HCT116 (cell line): ENCODE data around the gene ZNF837. TPM values are rescaled to one million over a fixed set of nuclear protein-coding genes. Genes with fewer than 3 reads are reported as not detected.
"Not testable (repeated sequence)": the region's sequence is repeated elsewhere in the genome, so short reads cannot be mapped to it uniquely, and the experiment has no call there.

Experiments used
- ATAC-seq: fragments of 200-7000 bp; cut with Tn5 transposase; 2 replicates; pipeline ENCODE4 v1.9.1; 2020; ENCODE audit warnings: mild to moderate bottlenecking, moderate library complexity
- BruUV-seq: library from RNA; stranded (reverse); fragments of 400-500 nt; replicated peaks from 2 replicates; lab custom pipeline; 2021; lab: Mats Ljungman, UMichigan
- CTCF ChIA-PET: fragments of 300-600 bp; sonication (Branson Sonifier 250); formaldehyde crosslinking; loops from one replicate; lab custom pipeline; 2021; ENCODE audit warnings: antibody characterized with exemption; lab: Charles Lee
- POLR2A ChIA-PET: fragments of 300-600, 350-600 bp; sonication (Branson Sonifier 250); formaldehyde crosslinking; loops from one replicate; lab custom pipeline; 2021; ENCODE audit warnings: antibody characterized with exemption; lab: Charles Lee
- RAD21 ChIA-PET, 2 experiments: fragments of 300-600 bp; sonication (Branson Sonifier 250); formaldehyde crosslinking; loops; one replicate each; lab custom pipeline; 2023; ENCODE audit warnings: low total read pairs in 2 of 2; ENCODE audit not compliant: uncharacterized antibody in 2 of 2, unreplicated experiment in 2 of 2, low non-redundant PET in 1 of 2; lab: Charles Lee
- DNase-seq: peaks from one replicate; pipeline ENCODE4 v3.0.0-alpha.2; 2010; ENCODE audit warnings: low read depth, low spot score
- H2AFZ ChIP-seq: fragments of 200-600 bp; shearing (Covaris generic), sonication (generic); 2 replicates; pipeline ENCODE4 v1.6.1; 2017; ENCODE audit warnings: low read depth, mixed run types, mixed read lengths, antibody characterized with exemption, low read length; ENCODE audit not compliant: poor library complexity, severe bottlenecking
- H3K27ac ChIP-seq: 2 replicates; pipeline ENCODE4 v1.5.1; 2012; ENCODE audit warnings: low read depth, low read length
- H3K27me3 ChIP-seq: fragments of 200-600 bp; sonication (generic); 2 replicates; pipeline ENCODE4 v1.6.1; 2016; ENCODE audit warnings: mixed run types, low read length, mixed read lengths; ENCODE audit not compliant: insufficient read depth
- H3K36me3 ChIP-seq, 2 experiments: fragments of 200-500 bp in 1 of 2; fragments of 200-600 bp in 1 of 2; sonication (Bioruptor generic) in 1 of 2; sonication (generic) in 1 of 2; 2 replicates each; pipeline versions ENCODE4 v1.5.1 to v1.6.1; 2014 to 2016; ENCODE audit warnings: low read length in 2 of 2, inconsistent platforms in 1 of 2, mixed read lengths in 1 of 2, mixed run types in 1 of 2; ENCODE audit not compliant: insufficient read depth in 2 of 2, control insufficient read depth in 1 of 2
- H3K4me1 ChIP-seq, 2 experiments: fragments of 200-600 bp in 1 of 2; sonication (generic) in 1 of 2; 2 replicates each; pipeline versions ENCODE4 v1.5.1 to v1.6.1; 2012 to 2017; ENCODE audit warnings: low read length in 2 of 2, inconsistent platforms in 1 of 2, mild to moderate bottlenecking in 1 of 2, mixed read lengths in 1 of 2, mixed run types in 1 of 2, moderate library complexity in 1 of 2; ENCODE audit not compliant: insufficient read depth in 2 of 2, control insufficient read depth in 1 of 2
- H3K4me2 ChIP-seq: fragments of 200-600 bp; sonication (generic); 2 replicates; pipeline ENCODE4 v1.6.1; 2017; ENCODE audit warnings: mixed run types, low read length, mixed read lengths
- H3K4me3 ChIP-seq, 2 experiments: fragments of 200-600 bp in 1 of 2; sonication (generic) in 1 of 2; replicated peaks in 1 of 2; 2 replicates each; pipeline ENCODE4 v1.5.1; 2011 to 2016; ENCODE audit warnings: low read length in 2 of 2, control low read depth in 1 of 2, low read depth in 1 of 2, mild to moderate bottlenecking in 1 of 2, mixed read lengths in 1 of 2, mixed run types in 1 of 2
- H3K79me2 ChIP-seq: fragments of 200-600 bp; sonication (generic); 2 replicates; pipeline ENCODE4 v1.6.1; 2017; ENCODE audit warnings: mild to moderate bottlenecking, mixed run types, low read length, moderate library complexity, mixed read lengths; ENCODE audit not compliant: insufficient read depth
- H3K9ac ChIP-seq: fragments of 200-600 bp; sonication (generic); 2 replicates; pipeline ENCODE4 v1.6.1; 2016; ENCODE audit warnings: low read length, mixed read lengths
- H3K9me2 ChIP-seq: fragments of 200-600 bp; sonication (generic), shearing (Covaris generic); 2 replicates; pipeline ENCODE4 v1.6.1; 2017; ENCODE audit warnings: mixed run types, mild to moderate bottlenecking, moderate library complexity; ENCODE audit not compliant: insufficient read depth
- H3K9me3 ChIP-seq, 2 experiments: fragments of 200-500 bp in 1 of 2; fragments of 200-600 bp in 1 of 2; sonication (Bioruptor generic) in 1 of 2; sonication (generic) in 1 of 2; 2 replicates each; pipeline ENCODE4 v1.6.1; 2014 to 2017; ENCODE audit warnings: low read length in 2 of 2, mixed read lengths in 2 of 2, inconsistent platforms in 1 of 2, low read depth in 1 of 2, mild to moderate bottlenecking in 1 of 2, mixed run types in 1 of 2, moderate library complexity in 1 of 2; ENCODE audit not compliant: control insufficient read depth in 1 of 2, insufficient read depth in 1 of 2
- H4K20me1 ChIP-seq: fragments of 200-600 bp; sonication (generic), shearing (Covaris generic); 2 replicates; pipeline ENCODE4 v1.6.1; 2017; ENCODE audit warnings: mixed run types, mild to moderate bottlenecking, moderate library complexity; ENCODE audit not compliant: insufficient read depth
- CEBPB ChIP-seq: IDR thresholded peaks from 2 replicates; pipeline ENCODE4 v1.6.1; 2012; ENCODE audit warnings: low read depth
- ELF1 ChIP-seq: IDR thresholded peaks from 2 replicates; pipeline ENCODE4 v1.6.1; 2012; ENCODE audit warnings: low read depth, borderline replicate concordance
- FOSL1 ChIP-seq: IDR thresholded peaks from 2 replicates; pipeline ENCODE4 v1.6.1; 2012; ENCODE audit warnings: low read depth
- JUND ChIP-seq: IDR thresholded peaks from 2 replicates; pipeline ENCODE4 v1.6.1; 2012
- MAX ChIP-seq: IDR thresholded peaks from 2 replicates; pipeline ENCODE4 v1.6.1; 2012
- POLR2A ChIP-seq: IDR thresholded peaks from 2 replicates; pipeline ENCODE4 v1.7.0; 2011; ENCODE audit warnings: borderline replicate concordance; ENCODE audit not compliant: insufficient read depth, insufficient read length; ENCODE audit errors: extremely low read depth
- POLR2AphosphoS5 ChIP-seq: IDR thresholded peaks from 2 replicates; pipeline ENCODE4 v1.6.1; 2011; ENCODE audit warnings: mild to moderate bottlenecking, low read depth, low read length, moderate library complexity
- RAD21 ChIP-seq: IDR thresholded peaks from 2 replicates; pipeline ENCODE4 v1.6.1; 2012; ENCODE audit warnings: low read depth, mild to moderate bottlenecking
- SIN3A ChIP-seq: IDR thresholded peaks from 2 replicates; pipeline ENCODE4 v1.6.1; 2012; ENCODE audit warnings: low read depth
- SP1 ChIP-seq: IDR thresholded peaks from 2 replicates; pipeline ENCODE4 v1.6.1; 2012; ENCODE audit warnings: low read depth
- SRF ChIP-seq: IDR thresholded peaks from 2 replicates; pipeline ENCODE4 v1.6.1; 2012; ENCODE audit warnings: low read depth
- TCF7L2 ChIP-seq: IDR thresholded peaks from 2 replicates; pipeline ENCODE4 v1.7.0; 2011; ENCODE audit warnings: borderline replicate concordance, inconsistent platforms; ENCODE audit not compliant: insufficient read depth, insufficient read length; ENCODE audit errors: extremely low read depth
- ZFX ChIP-seq: fragments of 450-650 bp; IDR thresholded peaks from 2 replicates; pipeline ENCODE4 v1.6.1; 2017
- ZNF274 ChIP-seq: fragments of 200-500 bp; sonication (Bioruptor generic); IDR thresholded peaks from 2 replicates; pipeline ENCODE4 v1.6.1; 2014; ENCODE audit warnings: mild to moderate bottlenecking, low read depth, low read length, inconsistent platforms
- intact Hi-C: fragments of 100-400 bp; cut with micrococcal nuclease; formaldehyde crosslinking; loops from 2 replicates; pipeline ENCODE4 v1.10.0; 2022
- total RNA-seq: library from RNA; stranded (reverse); gene quantifications from one replicate; pipeline ENCODE4 v1.2.1, GENCODE V29; 2021; ENCODE audit not compliant: unreplicated experiment
- TF ChIP-seq, protein P1 (sequence below): IDR thresholded peaks from 2 replicates; pipeline ENCODE4 v1.6.1; 2012

ZNF837 gene
- total RNA-seq, 1 experiment from 2014 or later: 3.2 TPM

DNA sequence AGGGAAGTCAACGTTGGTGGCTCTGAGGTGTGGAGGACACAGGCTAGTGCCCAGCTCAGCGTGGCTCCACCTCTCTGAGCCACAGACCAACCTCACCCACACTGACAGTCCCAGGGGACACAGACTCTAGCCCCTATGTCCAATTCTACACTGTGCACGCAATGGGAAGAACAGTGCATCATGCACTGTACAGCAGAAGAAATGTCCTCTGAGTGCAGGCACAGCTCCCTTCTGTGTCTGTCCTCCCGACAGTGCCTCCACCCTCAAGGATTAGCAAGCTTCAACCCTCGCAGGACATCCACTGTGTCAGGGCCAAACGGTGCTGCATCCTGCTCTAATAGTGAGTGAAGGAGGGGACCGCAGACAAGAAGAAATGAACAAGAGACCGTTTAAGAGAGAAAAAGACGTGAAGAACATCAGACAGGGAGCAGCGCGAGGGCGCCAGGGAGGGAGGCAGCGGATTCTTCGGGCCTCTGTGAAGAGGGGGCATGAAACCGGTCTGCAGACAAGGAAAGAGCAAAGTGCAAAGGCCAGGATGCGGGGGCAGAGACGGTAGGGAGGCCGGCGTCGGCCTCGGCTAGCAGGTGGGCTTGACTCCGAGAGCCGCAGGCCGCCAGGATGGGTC is 681 bp downstream of the ZNF837 start:
- Histone ChIP-seq H3K27me3 (no peaks in the 10 kb centered on the region), H3K4me2 (peak overlapping the region; percentile 100), H4K20me1 (no peaks in the 10 kb centered on the region), H3K27ac (peak overlapping the region; percentile 92), H3K9me2 (no peaks in the 10 kb centered on the region), H3K36me3 (0 out of 4 replicates have a peak, but pooled peaks cover 0 to 2% of the 10 kb centered on the region in 2 experiments), H3K9me3 (no peaks in the 10 kb centered on the region), H3K9ac (peak overlapping the region; percentile 89)
- no peak for DNase-seq
- intact Hi-C loops: no loop called here
- POLR2A ChIA-PET: interaction anchor here (1.5 kb wide), 1 partner anchor 17 kb away, joined by 7 read pairs; the partner anchor contains the start of gene ZNF497
- CTCF ChIA-PET: no interaction called here
- TF ChIP-seq POLR2AphosphoS5 (no peak), FOSL1 (no peak), ZNF274 (no peak), ELF1 (no peak)
- TF ChIP-seq, all 23 proteins: peak for 0
- Histone ChIP-seq H2AFZ (no peak overlapping the region), H3K4me1 (peaks cover 13 to 30% of the 10 kb centered on the region in 2 experiments), H3K4me3 (peak overlapping the region; percentile 59 to 92), H3K79me2 (peaks cover 13% of the 10 kb centered on the region)
- no peak; the same call in 1 of the 2 replicates for ATAC-seq
- BruUV-seq: TSS peak; percentile 18
- RAD21 ChIA-PET: no interaction called here

DNA sequence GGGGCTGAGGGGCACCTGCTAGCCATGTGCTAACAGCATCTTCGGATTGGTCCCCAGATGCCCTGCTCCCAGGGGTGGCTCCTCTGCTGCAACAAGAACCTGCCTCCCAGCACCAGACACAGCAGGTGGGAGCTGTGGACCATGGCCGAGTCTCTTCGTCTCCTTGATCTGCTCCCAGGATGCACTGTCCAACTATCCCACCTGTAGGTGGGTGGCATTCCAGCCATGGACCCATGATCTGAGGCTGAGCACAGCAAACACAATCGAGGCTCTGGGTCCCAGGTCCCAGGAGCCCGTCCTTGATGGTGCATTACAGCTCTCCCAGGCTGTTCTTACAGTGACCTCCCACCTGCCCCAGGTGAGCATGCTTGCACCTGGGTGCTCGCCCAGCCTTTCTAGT is 1.6 kb downstream of the ZNF837 start:
- Histone ChIP-seq H3K27ac (no peak overlapping the region), H3K9me2 (no peaks in the 10 kb centered on the region), H3K36me3 (0 out of 4 replicates have a peak, but pooled peaks cover 0 to 2% of the 10 kb centered on the region in 2 experiments), H3K79me2 (peaks cover 11% of the 10 kb centered on the region; the same call in 1 of the 2 replicates), H3K4me3 (peak overlapping the region; percentile 59 to 92; a peak in 1 of 4 replicates), H3K4me2 (peak overlapping the region; percentile 100), H4K20me1 (no peaks in the 10 kb centered on the region), H3K9me3 (no peaks in the 10 kb centered on the region), H3K9ac (no peak overlapping the region), H3K4me1 (peaks cover 7 to 23% of the 10 kb centered on the region in 2 experiments), H2AFZ (no peak overlapping the region), H3K27me3 (no peaks in the 10 kb centered on the region)
- ChIA-PET POLR2A (interaction anchor here (1.5 kb wide), 1 partner anchor 16 kb away, joined by 7 read pairs; the partner anchor contains the start of gene ZNF497), RAD21 (no interaction called here), CTCF (no interaction called here)
- intact Hi-C loops: no loop called here
- ATAC-seq: no peak
- no peak for TF ChIP-seq MAX
- TF ChIP-seq SRF: no peak
- no peak for TF ChIP-seq ZFX
- no peak for TF ChIP-seq TCF7L2
- TF ChIP-seq RAD21: no peak
- TF ChIP-seq POLR2A: no peak
- TF ChIP-seq CEBPB: no peak
- no peak for TF ChIP-seq JUND
- no peak for TF ChIP-seq SP1
- TF ChIP-seq, protein P1, sequence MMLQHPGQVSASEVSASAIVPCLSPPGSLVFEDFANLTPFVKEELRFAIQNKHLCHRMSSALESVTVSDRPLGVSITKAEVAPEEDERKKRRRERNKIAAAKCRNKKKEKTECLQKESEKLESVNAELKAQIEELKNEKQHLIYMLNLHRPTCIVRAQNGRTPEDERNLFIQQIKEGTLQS: no peak
- TF ChIP-seq SIN3A: no peak
- DNase-seq: no peak
- no TSS peak for BruUV-seq

- BruUV-seq: not testable (repeated sequence)
- RAD21 ChIA-PET: interaction anchor here in 1 of 2 experiments (0.6 kb wide), 1 partner anchor 27 kb away, joined by 3 read pairs; no protein-coding TSS in a partner anchor
These were observed 4.1 kb downstream of the ZNF837 start for GRCh38 chr19:58376724-58377123.

More at GRCh38 chr19:58376724-58377123, 4.1 kb downstream of the ZNF837 start:
- H3K4me1 ChIP-seq: peaks cover 3 to 21% of the 10 kb centered on the region in 2 experiments
- intact Hi-C loops, H3K9ac ChIP-seq, H3K27me3 ChIP-seq, ATAC-seq, H3K9me3 ChIP-seq, H3K36me3 ChIP-seq, CTCF ChIA-PET, H3K9me2 ChIP-seq, DNase-seq, H3K79me2 ChIP-seq, H4K20me1 ChIP-seq, H3K4me3 ChIP-seq, H2AFZ ChIP-seq, H3K27ac ChIP-seq: not testable (repeated sequence)
- peak overlapping the region; percentile 53; the same call in 1 of the 2 replicates for H3K4me2 ChIP-seq
- POLR2A ChIA-PET: interaction anchor here (1.2 to 1.9 kb wide), 2 partner anchors 13 to 32 kb away, joined by 5 to 6 read pairs; partner anchors contain the start of genes ZNF497 and ZNF584
